ENCODE data around the gene PARD6B.

The PARD6B gene

GRCh38 chr20:50802289-50802688, 70.9 kb downstream of the PARD6B start:
- Histone ChIP-seq H3K79me2 (ENCODE audit: insufficient read depth, low read length) (no peaks in the 10 kb centered on the region), H3K4me2 (ENCODE audit: insufficient read depth, low read length) (no peak overlapping the region), H3K27ac (ENCODE audit: low read length) (no peak overlapping the region), H3K36me3 (ENCODE audit: insufficient read depth, low read length) (no peaks in the 10 kb centered on the region), H2AFZ (ENCODE audit: low read depth, low read length) (no peak overlapping the region), H3K4me3 (ENCODE audit: low read depth in 1 of 2, low read length in 2 of 2) (no peak overlapping the region), H3K9ac (ENCODE audit: low read depth, low read length) (no peak overlapping the region), H3K4me1 (ENCODE audit: insufficient read depth, low read length) (no peaks in the 10 kb centered on the region), H3K27me3 (ENCODE audit: insufficient read depth, low read length, poor library complexity) (peaks cover 34% of the 10 kb centered on the region), H4K20me1 (ENCODE audit: insufficient read depth, low read length) (0 out of 2 replicates have a peak, but pooled peaks cover 5% of the 10 kb centered on the region), H3K9me3 (ENCODE audit: insufficient read depth, low read length, severe bottlenecking) (no peaks in the 10 kb centered on the region)
- ATAC-seq (ENCODE audit: insufficient read depth, low read depth) (no peak), DNase-seq (no peak)
- TF ChIP-seq EZH2 (IDR thresholded peaks at IDR 0.05; ENCODE audit: borderline replicate concordance, low read depth, low read length, severe bottlenecking) (no peak), CTCF (IDR thresholded peaks at IDR 0.05; ENCODE audit: borderline replicate concordance, extremely low read depth, low read length, poor library complexity, severe bottlenecking) (no peak)

GRCh38 chr20:50804437-50805348, 73.3 kb downstream of the PARD6B start:
- Histone ChIP-seq H3K27me3 (ENCODE audit: insufficient read depth, low read length, poor library complexity) (peaks cover 26% of the 10 kb centered on the region), H2AFZ (ENCODE audit: low read depth, low read length) (no peak overlapping the region), H3K4me2 (ENCODE audit: insufficient read depth, low read length) (no peak overlapping the region), H3K36me3 (ENCODE audit: insufficient read depth, low read length) (no peaks in the 10 kb centered on the region), H3K27ac (ENCODE audit: low read length) (no peak overlapping the region), H3K4me1 (ENCODE audit: insufficient read depth, low read length) (no peaks in the 10 kb centered on the region), H3K4me3 (ENCODE audit: low read depth in 1 of 2, low read length in 2 of 2) (no peak overlapping the region), H3K9me3 (ENCODE audit: insufficient read depth, low read length, severe bottlenecking) (no peaks in the 10 kb centered on the region), H4K20me1 (ENCODE audit: insufficient read depth, low read length) (no peaks in the 10 kb centered on the region), H3K9ac (ENCODE audit: low read depth, low read length) (no peak overlapping the region), H3K79me2 (ENCODE audit: insufficient read depth, low read length) (no peaks in the 10 kb centered on the region)
- TF ChIP-seq EZH2 (IDR thresholded peaks at IDR 0.05; ENCODE audit: borderline replicate concordance, low read depth, low read length, severe bottlenecking) (no peak), CTCF (IDR thresholded peaks at IDR 0.05; ENCODE audit: borderline replicate concordance, extremely low read depth, low read length, poor library complexity, severe bottlenecking) (no peak)
- DNase-seq (no peak), ATAC-seq (ENCODE audit: insufficient read depth, low read depth) (no peak)

- Histone ChIP-seq H3K4me2 (ENCODE audit: insufficient read depth, low read length) (no peak overlapping the region), H3K27ac (ENCODE audit: low read length) (no peak overlapping the region), H3K79me2 (ENCODE audit: insufficient read depth, low read length) (no peaks in the 10 kb centered on the region)
Observed at GRCh38 chr20:50805349-50805684, 73.9 kb downstream of the PARD6B start.

More at GRCh38 chr20:50805349-50805684, 73.9 kb downstream of the PARD6B start:
- Histone ChIP-seq H3K4me3 (ENCODE audit: low read depth in 1 of 2, low read length in 2 of 2) (no peak overlapping the region), H3K9me3 (ENCODE audit: insufficient read depth, low read length, severe bottlenecking) (no peaks in the 10 kb centered on the region), H4K20me1 (ENCODE audit: insufficient read depth, low read length) (no peaks in the 10 kb centered on the region), H3K9ac (ENCODE audit: low read depth, low read length) (no peak overlapping the region), H3K36me3 (ENCODE audit: insufficient read depth, low read length) (no peaks in the 10 kb centered on the region), H2AFZ (ENCODE audit: low read depth, low read length) (no peak overlapping the region), H3K4me1 (ENCODE audit: insufficient read depth, low read length) (no peaks in the 10 kb centered on the region), H3K27me3 (ENCODE audit: insufficient read depth, low read length, poor library complexity) (peaks cover 26% of the 10 kb centered on the region)
- no peak for DNase-seq
- TF ChIP-seq CTCF (IDR thresholded peaks at IDR 0.05; ENCODE audit: borderline replicate concordance, extremely low read depth, low read length, poor library complexity, severe bottlenecking), result no peak
- TF ChIP-seq EZH2 (IDR thresholded peaks at IDR 0.05; ENCODE audit: borderline replicate concordance, low read depth, low read length, severe bottlenecking), result no peak
- ATAC-seq (ENCODE audit: insufficient read depth, low read depth), result no peak
